Spleen (tissue), 11 donors: Measurements from ENCODE around the gene CACNG7. TPM values are rescaled to one million over a fixed set of nuclear protein-coding genes. Genes with fewer than 3 reads are reported as not detected.

Experiments used
- DNase-seq: peaks from one replicate; pipeline ENCODE4 v3.0.0-alpha.2; 2020
- H3K27ac ChIP-seq, 8 donors: fragments of 200-600 bp; sonication (generic) in 7 of 8; 1 replicate in 4 of 8; 2 replicates in 4 of 8; pipeline versions ENCODE4 v1.5.0 to v1.8.0; 2016 to 2021; ENCODE audit warnings: inconsistent platforms in 4 of 8, mild to moderate bottlenecking in 4 of 8, moderate library complexity in 1 of 8
- H3K27me3 ChIP-seq, 7 donors: fragments of 200-600 bp; sonication (generic) in 6 of 7; replicated peaks in 1 of 7; 1 replicate in 4 of 7; 2 replicates in 3 of 7; pipeline versions ENCODE4 v1.5.0 to v1.8.0; 2016 to 2021; ENCODE audit warnings: inconsistent platforms in 3 of 7, mild to moderate bottlenecking in 1 of 7
- H3K36me3 ChIP-seq, 6 donors: fragments of 200-600 bp; sonication (generic) in 5 of 6; 1 replicate in 4 of 6; 2 replicates in 2 of 6; pipeline versions ENCODE4 v1.5.0 to v1.8.0; 2016 to 2021; ENCODE audit warnings: inconsistent platforms in 2 of 6
- H3K4me1 ChIP-seq, 6 donors: fragments of 200-600 bp; sonication (generic) in 5 of 6; 1 replicate in 3 of 6; 2 replicates in 3 of 6; pipeline versions ENCODE4 v1.5.0 to v1.8.0; 2016 to 2021; ENCODE audit warnings: inconsistent platforms in 3 of 6
- H3K4me3 ChIP-seq, 8 donors: fragments of 200-600 bp; sonication (generic) in 7 of 8; 1 replicate in 4 of 8; 2 replicates in 4 of 8; pipeline versions ENCODE4 v1.5.0 to v1.8.0; 2016 to 2021; ENCODE audit warnings: inconsistent platforms in 4 of 8, mild to moderate bottlenecking in 4 of 8, moderate library complexity in 2 of 8
- H3K9me3 ChIP-seq, 8 donors: fragments of 200-600 bp; sonication (generic) in 7 of 8; 1 replicate in 4 of 8; 2 replicates in 4 of 8; pipeline versions ENCODE4 v1.5.0 to v1.8.0; 2016 to 2021; ENCODE audit warnings: inconsistent platforms in 4 of 8
- POLR2A ChIP-seq, 3 donors: fragments of 450-650 bp; IDR thresholded peaks; one replicate each; pipeline ENCODE4 v1.5.1; 2017; ENCODE audit warnings: antibody characterized with exemption in 3 of 3, mild to moderate bottlenecking in 1 of 3
- POLR2AphosphoS5 ChIP-seq, 3 donors: sonication (generic); formaldehyde crosslinking; IDR thresholded peaks; one replicate each; pipeline ENCODE4 v1.5.1; 2017; ENCODE audit warnings: antibody characterized with exemption in 3 of 3
- WGBS, 5 donors: extraction: QIAGEN DNeasy Blood & Tissue Kit in 3 of 5; methylation state at CpG; one replicate each; pipeline versions ENCODE4 v1.1.5 to v1.1.7; 2013 to 2018; 5-methylcytosine and 5-hydroxymethylcytosine counted together
- intact Hi-C: fragments of 100-400 bp; cut with DNase I; formaldehyde crosslinking; loops from one replicate; pipeline ENCODE4 v1.15.0; 2023; ENCODE audit warnings: low total_unique reads
- polyA plus RNA-seq, 3 donors: library from polyadenylated mRNA; stranded (reverse); fragments of 200-250 nt; gene quantifications; one replicate each; pipeline ENCODE4 v1.2.1, GENCODE V29; 2013
- total RNA-seq, 7 donors: library from RNA; depleted of rRNA in 3 of 7; stranded (reverse); fragments of >200 nt in 3 of 7; fragmentation: NEBNext Ultra II Directional in 4 of 7; extraction: Animal tissue kit (Norgen Biotek cat#: 25700) in 4 of 7; gene quantifications; one replicate each; pipeline versions ENCODE4 v1.1.0 to v1.2.1, GENCODE V29; 2016 to 2021
- TF ChIP-seq, protein P1 (sequence below), 11 experiments: fragments of 200-600 bp in 7 of 11; fragments of 450-650 bp in 4 of 11; sonication (generic) in 4 of 11; IDR thresholded peaks in 8 of 11; conservative IDR thresholded peaks in 3 of 11; 1 replicate in 7 of 11; 2 replicates in 4 of 11; pipeline versions ENCODE4 v1.4.0 to v1.8.0; 2016 to 2021; ENCODE audit warnings: antibody characterized with exemption in 11 of 11, inconsistent platforms in 4 of 11, mild to moderate bottlenecking in 1 of 11
- donor health status: healthy with polysubstance abuse.
- donor health status: DM: no; HTN: no; CAD: no; lungs with moderate emphysema.
- donor health status: DM: no; HTN: no; CAD: no.
- donor health status: Bipolar disorder and iron deficiency.
- donor health status: healthy.
- donor health status: DM: no; HTN: no; CAD: no.
- donor health status: DM: yes; HTN: yes; CAD: no.

Gene CACNG7
- total and polyA plus RNA-seq, 10 donors: not detected

DNA sequence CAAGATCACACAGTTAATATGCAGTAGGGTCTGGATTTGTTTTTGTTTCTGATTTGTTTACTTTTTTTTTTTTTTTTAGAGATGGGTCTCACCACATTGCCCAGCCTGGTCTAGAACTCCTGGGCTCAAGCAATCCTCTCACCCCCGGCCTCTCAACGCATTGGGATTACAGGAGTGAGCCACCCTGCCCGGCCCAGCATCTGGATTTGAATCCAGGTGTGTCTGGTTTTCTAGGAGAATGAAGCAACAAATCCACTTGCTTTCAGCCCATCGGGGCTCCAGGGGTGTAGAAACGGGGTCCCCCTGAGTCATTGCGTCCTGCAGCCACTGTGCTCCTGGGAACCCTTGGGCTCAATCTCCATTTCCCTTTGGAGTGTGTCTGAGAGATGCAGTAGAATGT lies 60.3 kb downstream of the CACNG7 start:
- H3K4me3 ChIP-seq: no peak overlapping the region
- 76 to 92% (median 89%) methylated on average over 6 of the region's 6 CpGs for WGBS, 5 donors
- intact Hi-C loops: no loop called here
- TF ChIP-seq POLR2A (IDR thresholded peaks at IDR 0.05) (no peak), POLR2AphosphoS5 (IDR thresholded peaks at IDR 0.05) (no peak)
- TF ChIP-seq, protein P1, sequence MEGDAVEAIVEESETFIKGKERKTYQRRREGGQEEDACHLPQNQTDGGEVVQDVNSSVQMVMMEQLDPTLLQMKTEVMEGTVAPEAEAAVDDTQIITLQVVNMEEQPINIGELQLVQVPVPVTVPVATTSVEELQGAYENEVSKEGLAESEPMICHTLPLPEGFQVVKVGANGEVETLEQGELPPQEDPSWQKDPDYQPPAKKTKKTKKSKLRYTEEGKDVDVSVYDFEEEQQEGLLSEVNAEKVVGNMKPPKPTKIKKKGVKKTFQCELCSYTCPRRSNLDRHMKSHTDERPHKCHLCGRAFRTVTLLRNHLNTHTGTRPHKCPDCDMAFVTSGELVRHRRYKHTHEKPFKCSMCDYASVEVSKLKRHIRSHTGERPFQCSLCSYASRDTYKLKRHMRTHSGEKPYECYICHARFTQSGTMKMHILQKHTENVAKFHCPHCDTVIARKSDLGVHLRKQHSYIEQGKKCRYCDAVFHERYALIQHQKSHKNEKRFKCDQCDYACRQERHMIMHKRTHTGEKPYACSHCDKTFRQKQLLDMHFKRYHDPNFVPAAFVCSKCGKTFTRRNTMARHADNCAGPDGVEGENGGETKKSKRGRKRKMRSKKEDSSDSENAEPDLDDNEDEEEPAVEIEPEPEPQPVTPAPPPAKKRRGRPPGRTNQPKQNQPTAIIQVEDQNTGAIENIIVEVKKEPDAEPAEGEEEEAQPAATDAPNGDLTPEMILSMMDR (IDR thresholded peaks at IDR 0.05 in 8 of 11, conservative IDR thresholded peaks at IDR 0.05 in 3 of 11): no peak
- H3K36me3 ChIP-seq: no peaks in the 10 kb centered on the region
- H3K27me3 ChIP-seq: peaks cover 0 to 86% (median 0%) of the 10 kb centered on the region in 7 donors
- no peak for DNase-seq
- peaks cover 0 to 5% (median 0%) of the 10 kb centered on the region in 6 donors for H3K4me1 ChIP-seq
- no peak overlapping the region for H3K27ac ChIP-seq
- H3K9me3 ChIP-seq: no peaks in the 10 kb centered on the region

- DNase-seq: no peak
- TF ChIP-seq POLR2AphosphoS5 (IDR thresholded peaks at IDR 0.05) (no peak), POLR2A (IDR thresholded peaks at IDR 0.05) (no peak)
- TF ChIP-seq, protein P1 (IDR thresholded peaks at IDR 0.05 in 8 of 11, conservative IDR thresholded peaks at IDR 0.05 in 3 of 11): no peak
- H3K9me3 ChIP-seq: no peaks in the 10 kb centered on the region
- H3K36me3 ChIP-seq: no peaks in the 10 kb centered on the region
- intact Hi-C loops: no loop called here
- WGBS, 5 donors: 16 to 33% (median 32%) methylated on average over 9 to 10 of the region's 10 CpGs
- peaks cover 0 to 86% (median 11%) of the 10 kb centered on the region in 7 donors for H3K27me3 ChIP-seq
- no peak overlapping the region for H3K27ac ChIP-seq
- H3K4me3 ChIP-seq: no peak overlapping the region
- H3K4me1 ChIP-seq: peaks cover 0 to 5% (median 0%) of the 10 kb centered on the region in 6 donors
Observed at GRCh38 chr19:53971673-53972072, 62.6 kb downstream of the CACNG7 start.

- H3K4me1 ChIP-seq: peaks cover 0 to 45% (median 23%) of the 10 kb centered on the region in 6 donors
- WGBS, 5 donors: 2 to 6% (median 4%) methylated on average over 9 of the region's 9 CpGs
- H3K4me3 ChIP-seq: peak overlapping the region in 6 of 8 donors; percentile 17 to 63 (median 22)
- H3K27me3 ChIP-seq: peaks cover 0 to 99% (median 62%) of the 10 kb centered on the region in 7 donors
- peaks cover 0 to 35% (median 0%) of the 10 kb centered on the region in 8 donors for H3K9me3 ChIP-seq
- DNase-seq: no peak
- no peak for TF ChIP-seq POLR2AphosphoS5 (IDR thresholded peaks at IDR 0.05)
- TF ChIP-seq POLR2A (IDR thresholded peaks at IDR 0.05): no peak
- TF ChIP-seq, protein P1 (IDR thresholded peaks at IDR 0.05 in 8 of 11, conservative IDR thresholded peaks at IDR 0.05 in 3 of 11): no peak
- intact Hi-C loops: no loop called here
- no peaks in the 10 kb centered on the region for H3K36me3 ChIP-seq
- no peak overlapping the region for H3K27ac ChIP-seq
Observed at GRCh38 chr19:53977429-53977990, 68.4 kb downstream of the CACNG7 start.

DNA sequence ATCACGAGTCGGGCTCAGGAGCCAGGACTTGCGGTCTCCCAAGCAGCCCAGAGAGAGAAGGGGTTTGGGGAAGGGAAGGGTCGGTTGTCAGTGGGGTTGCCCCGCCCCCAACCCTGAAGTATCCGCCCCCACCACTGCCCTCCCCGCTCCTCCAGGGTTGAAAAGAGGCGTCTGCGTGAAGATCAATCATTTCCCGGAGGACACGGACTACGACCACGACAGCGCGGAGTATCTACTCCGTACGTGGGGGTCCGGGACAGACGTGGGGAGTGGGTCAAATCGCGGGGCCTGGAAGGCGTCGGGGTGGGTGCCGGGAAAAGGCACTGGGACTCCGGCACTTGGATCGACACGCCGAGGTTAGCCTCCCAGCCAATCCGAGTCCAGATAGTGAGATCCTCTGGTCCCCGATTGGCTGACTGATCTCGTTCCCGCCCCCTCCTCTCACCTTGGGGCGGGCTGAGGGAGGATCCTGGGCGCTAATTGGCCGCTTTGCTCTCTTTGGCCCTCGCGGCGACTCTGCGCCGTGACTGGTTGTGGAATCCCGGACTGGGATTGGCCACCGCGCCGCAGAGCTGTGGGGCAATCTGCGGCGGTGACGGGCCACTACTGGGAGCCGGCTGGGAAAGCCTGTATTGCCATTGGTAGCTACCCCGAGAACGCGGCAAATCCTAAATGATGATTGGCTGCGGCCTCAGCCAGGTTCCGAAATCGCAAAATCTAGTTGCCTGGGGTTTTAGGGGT lies 69.1 kb downstream of the CACNG7 start:
- intact Hi-C loops: no loop called here
- peaks cover 0 to 41% (median 0%) of the 10 kb centered on the region in 8 donors for H3K9me3 ChIP-seq
- peaks cover 0 to 50% (median 25%) of the 10 kb centered on the region in 6 donors for H3K4me1 ChIP-seq
- no peaks in the 10 kb centered on the region for H3K36me3 ChIP-seq
- H3K27me3 ChIP-seq: peaks cover 0 to 99% (median 68%) of the 10 kb centered on the region in 7 donors
- TF ChIP-seq POLR2AphosphoS5 (IDR thresholded peaks at IDR 0.05): peak in 1 of 3 donors; percentile 18
- no peak for TF ChIP-seq POLR2A (IDR thresholded peaks at IDR 0.05)
- TF ChIP-seq, protein P1 (IDR thresholded peaks at IDR 0.05 in 8 of 11, conservative IDR thresholded peaks at IDR 0.05 in 3 of 11): no peak
- WGBS, 5 donors: 6 to 17% (median 10%) methylated on average over 33 to 54 of the region's 54 CpGs
- DNase-seq: no peak
- no peak overlapping the region for H3K27ac ChIP-seq
- H3K4me3 ChIP-seq: peak overlapping the region in 6 of 8 donors; percentile 17 to 63 (median 22)
